Memory B cell (primary cell): Measurements from ENCODE around the gene SORBS2.
A peak's percentile ranks its signal among the peaks of the same experiment; 100 is the strongest.

ENCODE experiments used
- ATAC-seq: fragments of 150-1000 bp; cut with Tn5 transposase; 2 replicates; pipeline ENCODE4 v1.10.0; 2021; ENCODE audit warnings: low read depth, mild to moderate bottlenecking, moderate library complexity
- DNase-seq, 2 donors: peaks; one replicate each; pipeline ENCODE4 v3.0.0; 2022; ENCODE audit warnings: low spot score in 2 of 2
- H3K27ac Mint-ChIP-seq: one replicate; pipeline ENCODE4 v1.8.0; 2022; ENCODE audit warnings: mild to moderate bottlenecking, moderate library complexity, mixed read lengths
- H3K27me3 Mint-ChIP-seq: one replicate; pipeline ENCODE4 v1.8.0; 2022; ENCODE audit warnings: mixed read lengths
- H3K36me3 Mint-ChIP-seq: one replicate; pipeline ENCODE4 v1.8.0; 2022; ENCODE audit warnings: mild to moderate bottlenecking, mixed read lengths
- H3K4me1 Mint-ChIP-seq: one replicate; pipeline ENCODE4 v1.8.0; 2022; ENCODE audit warnings: mixed read lengths
- H3K4me3 Mint-ChIP-seq: one replicate; pipeline ENCODE4 v1.8.0; 2022; ENCODE audit warnings: mild to moderate bottlenecking, moderate library complexity, mixed read lengths
- H3K9me3 Mint-ChIP-seq: one replicate; pipeline ENCODE4 v1.8.0; 2022; ENCODE audit warnings: mixed read lengths

Gene SORBS2

GRCh38 chr4:185826381-185826780 lies 14.4 kb upstream of the SORBS2 start:
- DNase-seq, result no peak
- Mint-ChIP-seq H3K4me3 (no peak overlapping the region), H3K9me3 (no peaks in the 10 kb centered on the region), H3K36me3 (no peaks in the 10 kb centered on the region), H3K4me1 (no peaks in the 10 kb centered on the region), H3K27me3 (peaks cover 4% of the 10 kb centered on the region), H3K27ac (no peak overlapping the region)
- no peak for ATAC-seq

- H3K4me1 Mint-ChIP-seq, result no peaks in the 10 kb centered on the region
- H3K9me3 Mint-ChIP-seq, result no peaks in the 10 kb centered on the region
- ATAC-seq (no peak), DNase-seq (no peak)
- H3K27ac Mint-ChIP-seq, result no peak overlapping the region
- no peaks in the 10 kb centered on the region for H3K36me3 Mint-ChIP-seq
- peaks cover 4% of the 10 kb centered on the region for H3K27me3 Mint-ChIP-seq
- no peak overlapping the region for H3K4me3 Mint-ChIP-seq
Measured at GRCh38 chr4:185825737-185826136, 13.7 kb upstream of the SORBS2 start.

GRCh38 chr4:185822791-185823190 lies 10.8 kb upstream of the SORBS2 start:
- Mint-ChIP-seq H3K4me1 (no peaks in the 10 kb centered on the region), H3K27ac (no peak overlapping the region), H3K36me3 (no peaks in the 10 kb centered on the region), H3K9me3 (no peaks in the 10 kb centered on the region), H3K4me3 (no peak overlapping the region), H3K27me3 (peaks cover 2% of the 10 kb centered on the region)
- DNase-seq, result no peak
- no peak for ATAC-seq

GRCh38 chr4:185821029-185821419 lies 9.0 kb upstream of the SORBS2 start:
- DNase-seq, result no peak
- Mint-ChIP-seq H3K27ac (no peak overlapping the region), H3K4me3 (no peak overlapping the region), H3K36me3 (no peaks in the 10 kb centered on the region), H3K27me3 (peaks cover 3% of the 10 kb centered on the region), H3K9me3 (no peaks in the 10 kb centered on the region), H3K4me1 (no peaks in the 10 kb centered on the region)
- no peak for ATAC-seq

GRCh38 chr4:185820146-185821028 lies 8.4 kb upstream of the SORBS2 start:
- H3K36me3 Mint-ChIP-seq, result no peaks in the 10 kb centered on the region
- DNase-seq (no peak), ATAC-seq (no peak)
- no peak overlapping the region for H3K4me3 Mint-ChIP-seq
- peaks cover 4% of the 10 kb centered on the region for H3K27me3 Mint-ChIP-seq
- H3K4me1 Mint-ChIP-seq, result no peaks in the 10 kb centered on the region
- no peak overlapping the region for H3K27ac Mint-ChIP-seq
- H3K9me3 Mint-ChIP-seq, result no peaks in the 10 kb centered on the region

GRCh38 chr4:185819144-185819543 lies 7.2 kb upstream of the SORBS2 start:
- no peak overlapping the region for H3K27ac Mint-ChIP-seq
- no peak overlapping the region for H3K4me3 Mint-ChIP-seq
- peaks cover 6% of the 10 kb centered on the region for H3K27me3 Mint-ChIP-seq
- no peak for ATAC-seq
- H3K4me1 Mint-ChIP-seq, result no peaks in the 10 kb centered on the region
- no peaks in the 10 kb centered on the region for H3K9me3 Mint-ChIP-seq
- DNase-seq, result no peak
- no peaks in the 10 kb centered on the region for H3K36me3 Mint-ChIP-seq

- no peak for DNase-seq
- no peak for ATAC-seq
- H3K27ac Mint-ChIP-seq, result no peak overlapping the region
- no peaks in the 10 kb centered on the region for H3K36me3 Mint-ChIP-seq
- H3K27me3 Mint-ChIP-seq, result peaks cover 10% of the 10 kb centered on the region
- H3K9me3 Mint-ChIP-seq, result no peaks in the 10 kb centered on the region
- H3K4me3 Mint-ChIP-seq, result no peak overlapping the region
- peaks cover under 1% of the 10 kb centered on the region for H3K4me1 Mint-ChIP-seq
Measured at GRCh38 chr4:185817403-185817818, 5.4 kb upstream of the SORBS2 start.

GRCh38 chr4:185813133-185813532 lies 1.1 kb upstream of the SORBS2 start:
- H3K4me1 Mint-ChIP-seq, result peaks cover 12% of the 10 kb centered on the region
- DNase-seq, result no peak
- peaks cover 11% of the 10 kb centered on the region for H3K27me3 Mint-ChIP-seq
- no peaks in the 10 kb centered on the region for H3K9me3 Mint-ChIP-seq
- no peak overlapping the region for H3K27ac Mint-ChIP-seq
- no peaks in the 10 kb centered on the region for H3K36me3 Mint-ChIP-seq
- no peak overlapping the region for H3K4me3 Mint-ChIP-seq
- ATAC-seq, result no peak

- Mint-ChIP-seq H3K36me3 (no peaks in the 10 kb centered on the region), H3K27me3 (peaks cover 9% of the 10 kb centered on the region), H3K9me3 (no peaks in the 10 kb centered on the region), H3K4me3 (peak overlapping the region; percentile 77), H3K27ac (peak overlapping the region; percentile 69), H3K4me1 (peaks cover 12% of the 10 kb centered on the region)
- no peak for ATAC-seq
- no peak for DNase-seq
Measured at GRCh38 chr4:185810746-185811508, 1.1 kb downstream of the SORBS2 start.

- no peaks in the 10 kb centered on the region for H3K36me3 Mint-ChIP-seq
- no peak for DNase-seq
Measured at GRCh38 chr4:185809533-185810071, 2.4 kb downstream of the SORBS2 start.

GRCh38 chr4:185809121-185809520 lies 2.9 kb downstream of the SORBS2 start:
- Mint-ChIP-seq H3K9me3 (no peaks in the 10 kb centered on the region), H3K27me3 (peaks cover 8% of the 10 kb centered on the region), H3K27ac (no peak overlapping the region), H3K4me3 (no peak overlapping the region), H3K4me1 (peaks cover 12% of the 10 kb centered on the region), H3K36me3 (no peaks in the 10 kb centered on the region)
- no peak for ATAC-seq
- no peak for DNase-seq

More at GRCh38 chr4:185809533-185810071, 2.4 kb downstream of the SORBS2 start:
- peaks cover 12% of the 10 kb centered on the region for H3K4me1 Mint-ChIP-seq
- no peaks in the 10 kb centered on the region for H3K9me3 Mint-ChIP-seq
- ATAC-seq, result no peak
- peaks cover 8% of the 10 kb centered on the region for H3K27me3 Mint-ChIP-seq
- H3K27ac Mint-ChIP-seq, result no peak overlapping the region
- no peak overlapping the region for H3K4me3 Mint-ChIP-seq

- DNase-seq (no peak), ATAC-seq (no peak)
- H3K4me1 Mint-ChIP-seq, result no peaks in the 10 kb centered on the region
- H3K36me3 Mint-ChIP-seq, result no peaks in the 10 kb centered on the region
- no peak overlapping the region for H3K27ac Mint-ChIP-seq
- no peaks in the 10 kb centered on the region for H3K9me3 Mint-ChIP-seq
- no peak overlapping the region for H3K4me3 Mint-ChIP-seq
- peaks cover 3% of the 10 kb centered on the region for H3K27me3 Mint-ChIP-seq
Measured at GRCh38 chr4:185805979-185806378, 6.0 kb downstream of the SORBS2 start.

GRCh38 chr4:185805262-185805802 lies 6.7 kb downstream of the SORBS2 start:
- H3K4me3 Mint-ChIP-seq, result no peak overlapping the region
- H3K27ac Mint-ChIP-seq, result no peak overlapping the region
- no peak for DNase-seq
- H3K4me1 Mint-ChIP-seq, result no peaks in the 10 kb centered on the region
- no peak for ATAC-seq
- H3K36me3 Mint-ChIP-seq, result peaks cover 2% of the 10 kb centered on the region
- H3K27me3 Mint-ChIP-seq, result peaks cover 3% of the 10 kb centered on the region
- peaks cover 4% of the 10 kb centered on the region for H3K9me3 Mint-ChIP-seq

GRCh38 chr4:185803022-185803421 lies 9.0 kb downstream of the SORBS2 start:
- ATAC-seq, result no peak
- Mint-ChIP-seq H3K27ac (no peak overlapping the region), H3K36me3 (peaks cover 2% of the 10 kb centered on the region), H3K4me3 (no peak overlapping the region), H3K4me1 (no peaks in the 10 kb centered on the region), H3K27me3 (peaks cover 2% of the 10 kb centered on the region), H3K9me3 (peaks cover 4% of the 10 kb centered on the region)
- DNase-seq, result no peak
